Stimulated activated CD4-positive, alpha-beta T cell treated with anti-CD3 and anti-CD28 coated beads, Interleukin-12 subunit alpha, Interleukin-12 subunit beta, amount 100 ng/mL, for 48 hours (primary cell): ENCODE measurements around the gene PMIS2.

Experiments used
- DNase-seq, 3 donors: peaks; one replicate each; pipeline ENCODE4 v3.0.0-alpha.2; 2020; ENCODE audit warnings: low read depth in 2 of 3, low spot score in 1 of 3

Gene PMIS2

GRCh38 chr19:35556025-35556590 lies 29.9 kb upstream of the PMIS2 start:
- no peak for DNase-seq

- DNase-seq, result no peak
Observed at GRCh38 chr19:35556846-35557538, 29.0 kb upstream of the PMIS2 start.

GRCh38 chr19:35557539-35558399 lies 28.2 kb upstream of the PMIS2 start:
- DNase-seq, result peak in 2 of 3 donors; percentile 40 to 46

- DNase-seq, result no peak
Observed at GRCh38 chr19:35558400-35559280, 27.3 kb upstream of the PMIS2 start.

- no peak for DNase-seq
Observed at GRCh38 chr19:35559281-35559659, 26.7 kb upstream of the PMIS2 start.

- DNase-seq, result no peak
Observed at GRCh38 chr19:35559781-35560180, 26.2 kb upstream of the PMIS2 start.

DNA sequence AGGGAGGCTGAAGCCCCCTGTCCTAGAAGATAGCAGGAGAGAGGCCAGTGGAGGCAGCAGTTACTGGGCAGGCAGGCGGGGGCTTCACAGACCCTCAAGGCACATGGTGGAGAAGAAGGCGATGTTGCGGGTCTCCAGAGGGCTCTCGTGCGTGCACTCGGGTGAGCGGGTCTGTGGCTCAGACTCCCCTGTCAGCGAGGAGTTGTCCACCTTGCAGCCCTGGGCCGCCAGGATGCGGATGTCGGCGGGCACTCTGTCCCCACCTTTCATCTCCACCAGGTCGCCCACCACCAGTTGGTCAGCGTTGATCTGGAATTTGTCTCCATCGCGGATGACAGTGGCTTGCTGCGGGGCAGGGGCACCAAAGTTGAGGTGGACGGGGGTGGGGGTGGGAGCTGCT lies 25.7 kb upstream of the PMIS2 start:
- DNase-seq, result no peak

- DNase-seq, result no peak
Observed at GRCh38 chr19:35560677-35561076, 25.3 kb upstream of the PMIS2 start.

GRCh38 chr19:35561436-35561835 lies 24.5 kb upstream of the PMIS2 start:
- DNase-seq, result no peak

- no peak for DNase-seq
Observed at GRCh38 chr19:35562336-35562735, 23.6 kb upstream of the PMIS2 start.

GRCh38 chr19:35562776-35563175 lies 23.2 kb upstream of the PMIS2 start:
- no peak for DNase-seq

GRCh38 chr19:35563207-35563829 lies 22.7 kb upstream of the PMIS2 start, which contains the start of gene ATP4A:
ATP4A (minus strand) TSS chr19:35563658; CDS start chr19:35563629, 29 bp downstream.
- no peak for DNase-seq

- no peak for DNase-seq
Observed at GRCh38 chr19:35565016-35565856, 20.7 kb upstream of the PMIS2 start.

DNA sequence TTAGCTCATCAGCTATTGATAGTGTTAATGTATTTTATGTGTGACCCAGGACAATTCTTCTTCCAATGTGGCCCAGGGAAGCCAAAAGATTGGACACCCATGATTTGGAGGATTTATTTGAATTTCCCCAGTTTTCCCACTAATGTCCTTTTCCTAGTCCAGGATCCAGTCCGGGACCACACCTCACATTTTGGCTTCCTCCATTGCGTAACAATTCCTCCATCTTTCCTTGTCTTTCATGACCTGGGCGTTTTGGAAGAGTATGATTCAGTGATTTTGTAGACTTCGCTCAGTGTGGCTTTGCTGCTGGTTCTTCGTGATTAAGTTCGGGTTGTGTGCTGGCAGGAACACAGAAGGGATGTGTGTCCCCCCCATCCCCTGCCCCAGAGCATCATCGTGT lies 19.2 kb upstream of the PMIS2 start:
- DNase-seq, result no peak

DNA sequence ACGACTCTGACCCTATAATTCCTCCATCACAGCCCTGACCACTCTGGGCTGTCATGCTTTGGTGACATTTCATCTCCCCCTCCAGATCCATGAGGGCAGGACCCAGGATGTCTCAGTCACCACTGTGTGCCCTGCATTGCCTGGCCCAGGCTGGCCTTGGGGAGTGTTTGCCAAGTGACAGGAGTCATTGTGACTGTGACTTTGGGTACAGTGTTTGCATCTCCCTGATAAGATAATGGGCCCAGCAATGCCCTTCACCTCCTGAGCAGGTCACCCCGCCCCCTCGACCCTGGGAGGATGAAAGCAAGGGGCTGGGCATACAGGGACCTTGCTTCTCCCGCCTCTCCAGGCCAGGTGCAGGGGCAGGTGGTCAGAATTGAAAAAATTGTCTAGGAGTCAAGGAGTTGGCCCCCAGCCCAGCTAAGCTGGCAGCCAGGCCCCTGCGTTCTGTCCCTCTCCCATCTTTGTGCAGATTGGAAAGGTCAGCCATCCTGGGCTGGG lies 16.6 kb upstream of the PMIS2 start:
- DNase-seq, result no peak

DNA sequence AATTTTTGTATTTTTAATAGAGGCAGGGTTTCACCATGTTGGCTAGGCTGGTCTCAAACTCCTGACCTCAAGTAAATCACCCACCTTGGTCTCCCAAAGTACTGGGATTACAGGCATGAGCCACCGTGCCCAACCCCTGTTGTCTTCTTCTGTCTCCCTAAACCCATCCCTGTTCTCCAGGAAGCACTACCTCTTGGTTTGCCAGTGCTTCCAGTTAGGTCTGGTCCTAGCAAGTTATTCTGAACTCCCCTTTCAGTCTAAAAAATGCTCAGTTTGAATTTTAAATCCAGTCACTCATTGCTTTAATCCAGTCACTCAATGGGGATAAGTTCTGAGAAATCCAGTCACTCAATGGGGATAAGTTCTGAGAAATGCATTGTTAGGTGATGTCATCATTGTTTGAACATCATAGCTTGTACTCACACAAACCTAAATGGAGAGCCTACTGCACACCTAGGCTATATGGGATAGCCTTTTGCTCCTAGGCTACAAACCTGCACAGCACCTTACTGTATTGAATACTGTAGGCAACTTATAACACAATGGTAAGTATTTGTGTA lies 14.5 kb upstream of the PMIS2 start:
- DNase-seq, result no peak

DNA sequence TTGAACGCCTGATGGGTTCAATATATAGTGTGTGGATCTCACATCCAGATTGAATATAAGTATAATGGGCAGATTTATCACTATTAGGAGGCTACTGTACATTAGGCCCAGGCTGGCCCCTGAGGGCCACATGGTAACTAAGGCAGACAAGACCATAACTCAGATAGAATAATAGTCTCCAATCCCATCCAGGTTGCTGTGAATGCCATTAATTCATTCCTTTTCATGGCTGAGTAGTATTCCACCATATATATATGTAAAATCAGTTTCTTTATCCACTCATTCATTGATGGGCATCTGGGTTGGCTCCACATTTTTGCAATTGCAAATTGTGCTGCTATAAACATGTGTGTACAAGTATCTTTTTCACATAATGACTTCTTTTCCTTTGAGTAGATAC lies 8.1 kb upstream of the PMIS2 start:
- no peak for DNase-seq

DNA sequence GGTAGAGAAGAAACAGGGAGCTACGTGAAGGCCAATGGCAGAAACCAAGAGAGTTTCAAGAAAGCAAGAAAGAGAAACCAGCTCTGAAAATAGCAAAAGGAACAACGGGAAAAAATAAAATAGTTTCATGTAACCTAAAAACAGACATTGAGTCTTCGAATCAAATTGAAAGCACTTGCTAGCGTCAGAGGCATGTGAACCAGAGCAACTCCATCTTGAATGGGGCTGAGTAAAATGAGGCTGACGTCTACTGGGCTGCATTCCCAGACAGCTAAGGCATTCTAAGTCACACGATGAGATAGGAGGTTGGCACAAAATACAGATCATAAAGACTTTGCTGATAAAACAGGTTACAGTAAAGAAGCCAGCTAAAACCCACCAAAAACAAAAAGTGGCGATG lies 7.3 kb upstream of the PMIS2 start:
- DNase-seq, result no peak

- DNase-seq, result no peak
Observed at GRCh38 chr19:35582760-35583159, 3.2 kb upstream of the PMIS2 start.
